HK-2 (cell line): ENCODE results near the gene RAD23A.
"Not testable (repeated sequence)": the region's sequence is repeated elsewhere in the genome, so short reads cannot be mapped to it uniquely, and the experiment has no call there.

ENCODE experiments used
- DNase-seq: peaks from one replicate; pipeline ENCODE4 v3.0.0-alpha.2; 2018; ENCODE audit not compliant: unreplicated experiment

Gene RAD23A

GRCh38 chr19:12945479-12946091 lies at the start of gene RAD23A:
Gene RAD23A, plus strand, starts transcription at chr19:12945862. Its CDS starts 87 bp downstream, at chr19:12945949.
- DNase-seq = peak; percentile 97

- DNase-seq = no peak
Observed at GRCh38 chr19:12896460-12896859, 49.2 kb upstream of the RAD23A start.

GRCh38 chr19:12899891-12900518 lies 45.7 kb upstream of the RAD23A start:
- DNase-seq = no peak

- DNase-seq = no peak
Observed at GRCh38 chr19:12907166-12907565, 38.5 kb upstream of the RAD23A start.

- no peak for DNase-seq
Observed at GRCh38 chr19:12912571-12912970, 33.1 kb upstream of the RAD23A start.

GRCh38 chr19:12913011-12913561 lies 32.6 kb upstream of the RAD23A start:
- no peak for DNase-seq

GRCh38 chr19:12913851-12914690 lies 31.6 kb upstream of the RAD23A start:
- no peak for DNase-seq

GRCh38 chr19:12915860-12916259 lies 29.8 kb upstream of the RAD23A start:
- not testable (repeated sequence) for DNase-seq

GRCh38 chr19:12918253-12918652 lies 27.4 kb upstream of the RAD23A start:
- DNase-seq = no peak

GRCh38 chr19:12921047-12921446 lies 24.6 kb upstream of the RAD23A start:
- no peak for DNase-seq

- DNase-seq = no peak
Observed at GRCh38 chr19:12922959-12923358, 22.7 kb upstream of the RAD23A start.

- no peak for DNase-seq
Observed at GRCh38 chr19:12924621-12925310, 20.9 kb upstream of the RAD23A start.

GRCh38 chr19:12930002-12930645 lies 15.5 kb upstream of the RAD23A start:
- no peak for DNase-seq

- no peak for DNase-seq
Observed at GRCh38 chr19:12932392-12933286, 13.0 kb upstream of the RAD23A start.

GRCh38 chr19:12933287-12934072 lies 12.2 kb upstream of the RAD23A start, which contains the start of gene FARSA:
Gene FARSA, minus strand, starts transcription at chr19:12933711. Its CDS starts 15 bp downstream, at chr19:12933696.
- peak; percentile 92 for DNase-seq

- no peak for DNase-seq
Observed at GRCh38 chr19:12935071-12935470, 10.6 kb upstream of the RAD23A start.

- DNase-seq = no peak
Observed at GRCh38 chr19:12936582-12936981, 9.1 kb upstream of the RAD23A start.

GRCh38 chr19:12937093-12937926 lies 8.4 kb upstream of the RAD23A start:
- peak; percentile 64 for DNase-seq
